H1 (cell line): ENCODE data around the gene SPINDOC. TPM values are rescaled to one million over a fixed set of nuclear protein-coding genes. Genes with fewer than 3 reads are reported as not detected.

Experiments
- CREB1 ChIP-seq: IDR thresholded peaks from 2 replicates; pipeline ENCODE4 v1.6.1; 2012; ENCODE audit warnings: inconsistent platforms
- GABPA ChIP-seq: IDR thresholded peaks from 2 replicates; pipeline ENCODE4 v1.6.1; 2011; ENCODE audit warnings: mild to moderate bottlenecking, low read length, moderate library complexity, borderline replicate concordance; ENCODE audit not compliant: insufficient read depth
- NANOG ChIP-seq: IDR thresholded peaks from 2 replicates; pipeline ENCODE4 v1.6.1; 2011; ENCODE audit warnings: low read length, low read depth, mild to moderate bottlenecking, inconsistent platforms; ENCODE audit not compliant: insufficient read depth, poor library complexity, severe bottlenecking
- RFX5 ChIP-seq: IDR thresholded peaks from 2 replicates; pipeline ENCODE4 v1.6.1; 2011; ENCODE audit warnings: low read depth, low read length, improper control_type of control experiment, borderline replicate concordance
- polyA plus RNA-seq, 7 experiments: library from polyadenylated mRNA; depleted of rRNA in 3 of 7; stranded (reverse) in 5 of 7; unstranded in 2 of 7; fragments of >200 nt in 5 of 7; fragments of 200-250 nt in 2 of 7; gene quantifications; 1 replicate in 5 of 7; 2 replicates in 1 of 7; 4 replicates in 1 of 7; pipeline versions ENCODE4 v1.2.1 to v1.2.3, GENCODE V29; 2011 to 2013; ENCODE audit warnings: missing spikeins in 2 of 7, mixed read lengths in 2 of 7
- total RNA-seq: library from RNA; stranded (reverse); fragmentation: NEBNext Ultra II Directional; extraction: Animal tissue kit (Norgen Biotek cat#: 25700); gene quantifications from 2 replicates; pipeline ENCODE4 v1.2.1, GENCODE V29; 2021

The SPINDOC gene
- total and polyA plus RNA-seq, 2 of the 8 experiments (the other 6 are each of a cell fraction or from before 2014, with no cell fraction given), result 78.7 to 99.7 TPM

GRCh38 chr11:63837739-63838138, 24.5 kb downstream of the SPINDOC start (continued):
- TF ChIP-seq NANOG (no peak), GABPA (no peak), CREB1 (no peak), RFX5 (no peak)
